ENCODE results near the gene MTHFD2L. TPM values are rescaled to one million over a fixed set of nuclear protein-coding genes. Genes with fewer than 3 reads are reported as not detected.

Gene MTHFD2L
- total RNA-seq, 6 experiments from 2014 or later = 5.2 to 9.0 (median 8.1) TPM

GRCh38 chr4:74110670-74111069 lies 47.2 kb upstream of the MTHFD2L start:
- peak overlapping the region; percentile 33 for H3K4me3 Mint-ChIP-seq
- H3K27me3 Mint-ChIP-seq (ENCODE audit: insufficient read depth) = no peaks in the 10 kb centered on the region
- TF ChIP-seq CTCF (IDR thresholded peaks at IDR 0.05) = no peak
- H3K36me3 Mint-ChIP-seq (ENCODE audit: low read depth) = no peaks in the 10 kb centered on the region
- DNase-seq = no peak
- H3K4me1 Mint-ChIP-seq (ENCODE audit: low read depth) = peaks cover 78% of the 10 kb centered on the region
- H3K27ac Mint-ChIP-seq = peak overlapping the region; percentile 100
- no peaks in the 10 kb centered on the region for H3K9me3 Mint-ChIP-seq

- H3K27me3 Mint-ChIP-seq (ENCODE audit: insufficient read depth) = no peaks in the 10 kb centered on the region; the same call in 1 of the 2 replicates
- no peak for TF ChIP-seq CTCF (IDR thresholded peaks at IDR 0.05)
- H3K9me3 Mint-ChIP-seq = no peaks in the 10 kb centered on the region
- H3K36me3 Mint-ChIP-seq (ENCODE audit: low read depth) = no peaks in the 10 kb centered on the region
- DNase-seq = no peak
- no peak overlapping the region for H3K4me3 Mint-ChIP-seq
- H3K4me1 Mint-ChIP-seq (ENCODE audit: low read depth) = peaks cover 78% of the 10 kb centered on the region
- H3K27ac Mint-ChIP-seq = peak overlapping the region; percentile 100
These were observed 46.5 kb upstream of the MTHFD2L start for GRCh38 chr4:74111306-74111975.

- Mint-ChIP-seq H3K4me1 (ENCODE audit: low read depth) (peaks cover 84% of the 10 kb centered on the region), H3K27me3 (ENCODE audit: insufficient read depth) (no peaks in the 10 kb centered on the region; the same call in 1 of the 2 replicates), H3K4me3 (no peak overlapping the region; the same call in 1 of the 2 replicates), H3K27ac (peak overlapping the region; percentile 100), H3K36me3 (ENCODE audit: low read depth) (no peaks in the 10 kb centered on the region), H3K9me3 (no peaks in the 10 kb centered on the region)
- no peak for TF ChIP-seq CTCF (IDR thresholded peaks at IDR 0.05)
- DNase-seq = no peak
These were observed 45.9 kb upstream of the MTHFD2L start for GRCh38 chr4:74111990-74112389.

GRCh38 chr4:74112399-74113105 lies 45.4 kb upstream of the MTHFD2L start:
- peaks cover 89% of the 10 kb centered on the region for H3K4me1 Mint-ChIP-seq (ENCODE audit: low read depth)
- peak overlapping the region; percentile 100 for H3K27ac Mint-ChIP-seq
- no peak for TF ChIP-seq CTCF (IDR thresholded peaks at IDR 0.05)
- no peaks in the 10 kb centered on the region; the same call in 1 of the 2 replicates for H3K27me3 Mint-ChIP-seq (ENCODE audit: insufficient read depth)
- H3K36me3 Mint-ChIP-seq (ENCODE audit: low read depth) = no peaks in the 10 kb centered on the region
- peak; percentile 20 for DNase-seq
- H3K4me3 Mint-ChIP-seq = no peak overlapping the region
- H3K9me3 Mint-ChIP-seq = no peaks in the 10 kb centered on the region

DNA sequence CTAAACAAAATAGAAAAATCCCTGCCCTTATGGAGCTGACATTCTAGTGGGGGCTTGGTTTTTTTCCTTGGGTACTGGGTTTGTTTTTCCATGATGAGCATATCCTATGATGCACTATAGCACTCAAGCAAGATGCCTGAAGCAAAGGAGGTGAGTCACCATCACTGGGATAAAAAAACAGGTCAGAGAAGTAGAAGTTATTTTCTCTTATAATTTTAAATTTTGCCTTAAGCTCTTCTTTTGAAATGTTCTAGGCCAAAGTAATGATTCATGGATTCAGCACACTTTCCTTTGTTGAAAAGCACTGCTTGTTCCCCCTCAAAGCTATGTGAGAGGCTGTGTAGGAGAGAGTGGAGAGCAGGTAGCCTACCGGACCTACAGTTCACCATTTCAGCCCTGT lies 43.7 kb upstream of the MTHFD2L start:
- H3K4me1 Mint-ChIP-seq (ENCODE audit: low read depth) = peaks cover 90% of the 10 kb centered on the region
- H3K9me3 Mint-ChIP-seq = no peaks in the 10 kb centered on the region
- peak overlapping the region; percentile 93 for H3K27ac Mint-ChIP-seq
- TF ChIP-seq CTCF (IDR thresholded peaks at IDR 0.05) = no peak
- no peak overlapping the region for H3K4me3 Mint-ChIP-seq
- no peaks in the 10 kb centered on the region; the same call in 1 of the 2 replicates for H3K27me3 Mint-ChIP-seq (ENCODE audit: insufficient read depth)
- no peaks in the 10 kb centered on the region for H3K36me3 Mint-ChIP-seq (ENCODE audit: low read depth)
- DNase-seq = peak; percentile 92
